Colon (tissue), 2 donors: ENCODE results near the gene CEACAM19.
"Not testable (repeated sequence)": the region's sequence is repeated elsewhere in the genome, so short reads cannot be mapped to it uniquely, and the experiment has no call there.

ENCODE experiments used
- FAIRE-seq: peaks from 2 replicates; lab custom pipeline; 2012; peaks lifted over from hg19 to GRCh38; lab: Jason Lieb, UNC
- donor health status: control.
- donor health status: control.

The CEACAM19 gene

GRCh38 chr19:44677019-44677811, 5.9 kb downstream of the CEACAM19 start:
- no peak for FAIRE-seq

GRCh38 chr19:44680536-44680935, 9.3 kb downstream of the CEACAM19 start:
- no peak for FAIRE-seq

- no peak for FAIRE-seq
Measured at GRCh38 chr19:44681992-44682790, 10.9 kb downstream of the CEACAM19 start.

GRCh38 chr19:44682807-44683206, 11.5 kb downstream of the CEACAM19 start:
- FAIRE-seq, result no peak

- FAIRE-seq, result no peak
Measured at GRCh38 chr19:44683434-44684210, 12.3 kb downstream of the CEACAM19 start.

GRCh38 chr19:44684396-44684795, 13.1 kb downstream of the CEACAM19 start:
- FAIRE-seq, result not testable (repeated sequence)

GRCh38 chr19:44684892-44685863, 13.9 kb downstream of the CEACAM19 start:
- no peak for FAIRE-seq

GRCh38 chr19:44685877-44686276, 14.6 kb downstream of the CEACAM19 start:
- FAIRE-seq, result no peak

- no peak for FAIRE-seq
Measured at GRCh38 chr19:44686896-44687295, 15.6 kb downstream of the CEACAM19 start.

- FAIRE-seq, result no peak
Measured at GRCh38 chr19:44687888-44688287, 16.6 kb downstream of the CEACAM19 start.

- no peak for FAIRE-seq
Measured at GRCh38 chr19:44689290-44690130, 18.2 kb downstream of the CEACAM19 start.

- no peak for FAIRE-seq
Measured at GRCh38 chr19:44690131-44690440, 18.8 kb downstream of the CEACAM19 start.

- no peak for FAIRE-seq
Measured at GRCh38 chr19:44692379-44692721, 21.1 kb downstream of the CEACAM19 start.

- FAIRE-seq, result no peak
Measured at GRCh38 chr19:44694184-44694579, 22.9 kb downstream of the CEACAM19 start.

- no peak for FAIRE-seq
Measured at GRCh38 chr19:44696939-44697669, 25.8 kb downstream of the CEACAM19 start.

- no peak for FAIRE-seq
Measured at GRCh38 chr19:44697670-44698034, 26.4 kb downstream of the CEACAM19 start.

GRCh38 chr19:44698492-44699201, 27.4 kb downstream of the CEACAM19 start, which contains the start of gene CEACAM16:
Gene CEACAM16 (plus strand): TSS chr19:44699151. CDS start chr19:44701457, 2,306 bp downstream.
- FAIRE-seq, result no peak

GRCh38 chr19:44700547-44700946, 29.3 kb downstream of the CEACAM19 start:
- no peak for FAIRE-seq

GRCh38 chr19:44701228-44701627, 29.9 kb downstream of the CEACAM19 start:
- no peak for FAIRE-seq
